GM12865 (cell line): ENCODE measurements around the gene ITGB3.
A peak's percentile ranks its signal among the peaks of the same experiment; 100 is the strongest.

Experiments used
- DNase-seq: peaks from one replicate; pipeline ENCODE4 v3.0.0; 2010; ENCODE audit warnings: low read depth
- H3K4me3 ChIP-seq: 2 replicates; pipeline ENCODE4 v1.5.1; 2011; ENCODE audit warnings: mild to moderate bottlenecking, low read depth, low read length, control low read depth
- TF ChIP-seq, protein P1 (sequence below): IDR thresholded peaks from 2 replicates; pipeline ENCODE4 v1.5.1; 2011; ENCODE audit warnings: low read length, control low read depth, low read depth, inconsistent platforms; ENCODE audit not compliant: insufficient read depth; ENCODE audit errors: missing control alignments

ITGB3 gene

DNA sequence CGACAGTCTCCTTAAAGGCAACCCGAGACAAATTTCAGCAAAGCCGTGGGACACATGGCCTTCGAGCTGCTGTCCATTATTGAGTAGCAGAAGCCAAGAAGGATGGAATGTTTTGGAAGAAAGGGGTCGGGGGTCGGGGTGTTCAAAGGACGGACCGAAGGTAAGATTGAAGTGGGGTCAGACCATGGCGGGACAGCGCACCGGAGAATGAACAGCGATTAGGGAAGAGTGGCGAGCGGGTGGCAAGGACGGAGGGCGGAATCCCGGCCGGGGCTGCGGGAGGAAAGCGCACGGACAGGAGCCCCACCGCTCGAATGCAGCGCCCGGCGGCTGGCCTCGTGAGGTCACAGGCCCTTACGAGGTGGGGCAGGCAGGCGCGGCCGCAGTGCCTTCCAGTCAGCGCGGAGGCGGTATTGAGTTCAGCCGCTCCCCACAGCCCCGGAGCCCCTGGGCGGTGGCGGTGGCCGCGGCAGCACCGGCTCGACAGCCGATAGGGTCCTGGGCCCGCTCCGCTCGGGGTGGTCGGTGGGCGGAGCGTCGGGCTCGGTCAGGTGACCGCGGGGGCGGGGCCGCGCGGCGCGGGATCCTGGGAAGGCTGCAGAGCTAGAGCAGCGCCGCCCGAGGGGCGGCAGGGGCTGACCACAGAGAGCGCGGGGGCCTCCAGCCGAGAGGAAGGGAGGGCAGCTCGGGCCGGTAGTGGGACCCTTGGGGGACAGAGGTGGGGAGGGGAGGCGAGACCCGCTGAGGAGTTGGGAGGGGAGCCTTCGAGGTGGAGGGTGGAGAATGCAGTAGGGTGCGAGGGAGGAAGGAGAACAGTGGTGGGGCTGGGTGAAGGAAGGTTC lies 70.0 kb downstream of the ITGB3 start, which contains the start of gene EFCAB13:
TSS of gene EFCAB13 (plus strand) at position 574 of the 842 bp plus-strand sequence. CDS start 4,399 bp downstream, outside the sequence.
- DNase-seq, result peak; percentile 98
- H3K4me3 ChIP-seq, result peak within 1 kb of the TSS; percentile 91
- TF ChIP-seq, protein P1, sequence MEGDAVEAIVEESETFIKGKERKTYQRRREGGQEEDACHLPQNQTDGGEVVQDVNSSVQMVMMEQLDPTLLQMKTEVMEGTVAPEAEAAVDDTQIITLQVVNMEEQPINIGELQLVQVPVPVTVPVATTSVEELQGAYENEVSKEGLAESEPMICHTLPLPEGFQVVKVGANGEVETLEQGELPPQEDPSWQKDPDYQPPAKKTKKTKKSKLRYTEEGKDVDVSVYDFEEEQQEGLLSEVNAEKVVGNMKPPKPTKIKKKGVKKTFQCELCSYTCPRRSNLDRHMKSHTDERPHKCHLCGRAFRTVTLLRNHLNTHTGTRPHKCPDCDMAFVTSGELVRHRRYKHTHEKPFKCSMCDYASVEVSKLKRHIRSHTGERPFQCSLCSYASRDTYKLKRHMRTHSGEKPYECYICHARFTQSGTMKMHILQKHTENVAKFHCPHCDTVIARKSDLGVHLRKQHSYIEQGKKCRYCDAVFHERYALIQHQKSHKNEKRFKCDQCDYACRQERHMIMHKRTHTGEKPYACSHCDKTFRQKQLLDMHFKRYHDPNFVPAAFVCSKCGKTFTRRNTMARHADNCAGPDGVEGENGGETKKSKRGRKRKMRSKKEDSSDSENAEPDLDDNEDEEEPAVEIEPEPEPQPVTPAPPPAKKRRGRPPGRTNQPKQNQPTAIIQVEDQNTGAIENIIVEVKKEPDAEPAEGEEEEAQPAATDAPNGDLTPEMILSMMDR, result no peak

DNA sequence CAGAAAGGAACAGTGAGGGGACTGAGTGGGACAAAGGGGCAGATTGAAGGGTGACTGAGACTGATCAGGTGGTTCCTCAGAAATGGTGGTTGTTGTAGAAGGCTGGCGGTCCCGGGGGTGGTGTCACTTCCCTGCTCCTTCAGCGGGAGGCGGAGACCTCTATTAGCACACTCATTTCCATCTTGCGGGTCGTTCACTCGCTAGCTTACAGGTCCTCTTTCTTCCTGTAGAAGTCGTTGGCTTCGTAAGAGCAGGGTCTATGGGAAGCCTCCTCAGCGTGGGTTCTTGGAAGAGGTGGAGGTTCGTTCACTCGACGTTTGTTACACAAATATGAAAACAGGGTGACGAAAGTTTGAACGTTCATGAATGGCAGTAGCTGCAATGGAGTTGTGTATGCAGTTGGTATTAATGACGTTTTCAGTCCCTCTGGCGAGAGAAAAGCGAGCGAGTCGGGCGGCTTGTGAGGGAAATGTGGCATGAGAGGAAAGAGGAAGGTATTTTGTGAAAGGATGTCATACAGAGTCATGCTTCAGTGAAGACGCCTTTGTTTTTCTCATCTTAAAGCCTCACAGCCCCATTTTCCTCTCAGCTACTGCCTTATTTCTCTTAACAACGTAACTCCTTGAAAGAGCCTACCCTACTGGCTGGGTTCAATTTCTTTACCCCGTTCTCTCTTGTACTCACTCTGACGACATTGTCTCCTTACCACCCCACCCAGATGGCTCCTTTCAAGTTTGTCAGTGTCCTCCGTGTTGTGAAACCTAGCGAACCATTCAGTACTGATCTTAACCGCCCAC lies 70.8 kb downstream of the ITGB3 start:
- H3K4me3 ChIP-seq, result peak overlapping the region; percentile 91
- DNase-seq, result peak; percentile 93
- TF ChIP-seq, protein P1, result no peak

DNA sequence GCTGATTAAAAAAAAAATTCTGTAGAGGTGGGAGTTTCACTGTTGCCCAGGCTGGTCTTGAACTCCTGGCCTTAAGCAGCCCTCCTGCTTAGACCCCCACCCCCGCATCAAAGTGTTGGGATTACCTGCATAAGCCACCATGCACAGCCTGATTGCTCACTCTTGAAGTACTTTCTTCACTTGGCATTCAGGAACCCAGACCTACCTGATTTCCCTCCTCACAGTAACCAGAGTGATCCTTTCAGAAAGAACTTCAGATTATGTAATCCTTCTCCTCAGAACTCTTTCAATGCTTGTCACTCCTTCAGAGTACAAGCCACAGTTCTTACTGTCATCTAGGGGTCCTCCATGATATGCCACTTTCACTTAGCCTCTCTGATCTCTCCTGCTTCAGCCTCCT lies 71.5 kb downstream of the ITGB3 start:
- TF ChIP-seq, protein P1, result no peak
- H3K4me3 ChIP-seq, result peak overlapping the region; percentile 91
- DNase-seq, result no peak

DNA sequence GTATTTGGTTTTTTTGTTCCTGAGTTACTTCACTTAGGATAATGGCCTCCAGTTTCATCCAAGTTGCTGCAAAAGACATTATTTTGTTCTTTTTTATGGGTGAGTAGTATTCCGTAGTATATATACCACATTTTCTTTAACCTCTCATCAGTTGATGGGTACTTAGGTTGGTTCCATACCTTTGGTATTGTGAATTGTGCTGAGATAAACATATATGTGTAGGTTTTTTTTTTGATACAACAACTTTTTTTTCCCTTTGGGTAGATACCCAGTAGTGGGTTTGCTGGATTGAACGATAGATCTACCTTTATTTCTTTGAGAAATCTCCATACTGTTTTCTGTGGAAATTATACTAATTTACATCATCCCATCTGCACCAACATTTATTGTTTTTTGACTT lies 76.9 kb downstream of the ITGB3 start:
- TF ChIP-seq, protein P1, result no peak
- no peak overlapping the region for H3K4me3 ChIP-seq

DNA sequence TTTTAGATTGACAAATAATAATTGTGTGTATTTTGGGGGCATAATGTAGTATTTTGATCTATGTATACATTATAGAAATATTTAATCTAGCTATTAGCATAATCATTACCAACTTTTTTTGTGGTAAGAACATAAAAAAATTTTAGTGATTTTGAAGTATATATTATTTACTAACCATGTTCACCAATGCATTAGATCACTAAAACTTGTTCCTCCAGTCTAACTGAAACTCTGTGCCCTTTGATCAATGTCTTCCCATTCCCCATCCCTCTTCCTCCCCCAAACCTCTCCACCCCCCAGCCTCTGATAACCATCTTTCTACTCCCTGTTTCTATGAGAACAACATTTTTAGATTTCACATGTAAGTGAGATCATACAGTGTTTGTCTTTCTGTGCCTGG lies 78.7 kb downstream of the ITGB3 start:
- H3K4me3 ChIP-seq, result no peak overlapping the region
- TF ChIP-seq, protein P1, result no peak
- no peak for DNase-seq

More for the DNA sequence above, 76.9 kb downstream of the ITGB3 start:
- DNase-seq, result no peak

DNA sequence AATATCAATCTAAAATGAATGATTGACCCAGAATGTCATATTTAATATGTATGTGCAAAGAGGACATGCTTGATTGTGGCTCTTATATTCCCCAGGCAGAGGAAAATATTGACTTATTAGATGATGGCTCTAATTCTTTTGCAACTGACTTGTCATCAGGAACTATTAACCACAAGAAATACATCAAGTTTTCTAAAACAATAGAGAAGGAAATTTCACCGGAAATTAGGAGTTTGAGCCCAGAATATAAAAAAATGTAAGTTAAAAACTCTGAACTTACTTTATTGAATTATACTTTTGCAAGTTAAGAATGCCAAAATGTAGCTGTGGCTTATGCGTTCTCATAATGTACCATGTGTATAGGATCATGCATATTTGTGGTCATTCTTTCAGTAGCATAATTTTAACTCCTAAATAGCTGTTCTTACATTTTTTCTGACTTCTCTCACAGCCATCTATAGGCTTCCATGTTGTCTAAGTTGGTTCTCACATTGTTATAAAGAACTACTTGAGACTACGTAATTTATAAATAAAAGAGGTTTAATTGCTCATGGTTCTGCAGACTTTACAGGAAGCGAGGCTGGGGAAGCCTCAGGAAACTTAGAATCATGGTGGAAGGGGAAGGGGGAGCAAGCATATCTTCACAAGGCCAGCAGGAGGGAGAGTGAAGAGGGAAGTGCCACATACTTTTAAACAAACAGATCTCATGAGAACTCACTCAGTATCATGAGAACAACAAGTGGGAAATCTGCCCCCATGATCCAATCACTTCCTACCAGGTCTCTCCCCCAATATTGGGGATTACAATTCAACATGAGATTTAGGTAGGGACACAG lies 81.7 kb downstream of the ITGB3 start:
- no peak for DNase-seq
- TF ChIP-seq, protein P1, result no peak
- no peak overlapping the region for H3K4me3 ChIP-seq
